Pancreas (tissue), 10 donors: Measurements from ENCODE around the gene KPTN. TPM values are rescaled to one million over a fixed set of nuclear protein-coding genes. Genes with fewer than 3 reads are reported as not detected.
A peak's percentile ranks its signal among the peaks of the same experiment; 100 is the strongest.

Experiments
- ATAC-seq, 4 donors: fragments of 200-7000 bp; cut with Tn5 transposase; one replicate each; pipeline versions ENCODE4 v1.8.0 to v1.9.1; 2020; ENCODE audit warnings: mild to moderate bottlenecking in 4 of 4, moderate library complexity in 4 of 4
- DNase-seq, 6 donors: peaks; one replicate each; pipeline ENCODE4 v3.0.0-alpha.2; 2020
- FAIRE-seq: peaks from 2 replicates; lab custom pipeline; 2012; peaks lifted over from hg19 to GRCh38; lab: Jason Lieb, UNC
- H3K27ac ChIP-seq, 4 donors: fragments of 200-600 bp; sonication (generic); 1 replicate in 3 of 4; 2 replicates in 1 of 4; pipeline versions ENCODE4 v1.5.0 to v1.8.0; 2020
- H3K27me3 ChIP-seq, 4 donors: fragments of 200-600 bp; one replicate each; pipeline ENCODE4 v1.8.0; 2021
- H3K36me3 ChIP-seq, 3 donors: fragments of 200-600 bp; sonication (generic) in 1 of 3; one replicate each; pipeline versions ENCODE4 v1.5.0 to v1.8.0; 2020 to 2021
- H3K4me1 ChIP-seq, 3 donors: fragments of 200-600 bp; one replicate each; pipeline ENCODE4 v1.8.0; 2021
- H3K4me3 ChIP-seq, 4 donors: fragments of 200-600 bp; sonication (generic) in 2 of 4; one replicate each; pipeline versions ENCODE4 v1.5.0 to v1.8.0; 2020 to 2021
- H3K9me3 ChIP-seq, 4 donors: fragments of 200-600 bp; one replicate each; pipeline ENCODE4 v1.8.0; 2021
- WGBS, 2 donors: extraction: QIAGEN DNeasy Blood & Tissue Kit; methylation state at CpG; one replicate each; pipeline ENCODE4 v1.1.7; 2013; 5-methylcytosine and 5-hydroxymethylcytosine counted together
- intact Hi-C, 3 donors: fragments of 100-400 bp; cut with DNase I; formaldehyde crosslinking; loops; one replicate each; pipeline versions ENCODE4 v1.11.1 to v1.14.2; 2022
- polyA plus RNA-seq, 2 donors: library from polyadenylated mRNA; stranded (reverse); fragments of 200-250 nt; gene quantifications; one replicate each; pipeline ENCODE4 v1.2.3, GENCODE V29; 2013
- total RNA-seq, 6 donors: library from RNA; stranded (reverse); fragmentation: NEBNext Ultra II Directional in 4 of 6; extraction: Animal tissue kit (Norgen Biotek cat#: 25700) in 4 of 6; gene quantifications; one replicate each; pipeline versions ENCODE4 v1.2.1 to v1.2.4, GENCODE V29; 2021 to 2023
- TF ChIP-seq, protein P1 (sequence below), 4 donors: fragments of 200-600 bp; sonication (generic) in 3 of 4; IDR thresholded peaks; one replicate each; pipeline versions ENCODE4 v1.5.0 to v1.8.0; 2021; ENCODE audit warnings: antibody characterized with exemption in 4 of 4
- donor health status: healthy with polysubstance abuse.
- donor health status: DM: no; HTN: no; CAD: no; lungs with moderate emphysema.
- donor health status: DM: no; HTN: no; CAD: no.
- donor health status: control.
- donor health status: control.
- donor health status: Bipolar disorder and iron deficiency.
- donor health status: DM: yes; HTN: yes; CAD: no.
- donor health status: DM: no; HTN: no; CAD: no.
- donor health status: DM: no; HTN: no; CAD: no.
- donor health status: DM: yes; HTN: yes; CAD: no.

The KPTN gene
- total and polyA plus RNA-seq, 8 donors, result 3.0 to 53.3 (median 6.0) TPM

- DNase-seq, result peak in 1 of 6 donors; percentile 34
- Histone ChIP-seq H3K4me3 (no peak overlapping the region), H3K27me3 (no peaks in the 10 kb centered on the region), H3K36me3 (no peaks in the 10 kb centered on the region), H3K27ac (no peak overlapping the region), H3K4me1 (peaks cover 0 to 4% (median 0%) of the 10 kb centered on the region in 3 donors), H3K9me3 (no peaks in the 10 kb centered on the region)
- no peak for FAIRE-seq
- ATAC-seq, result peak in 2 of 4 donors; percentile 11 to 22
- TF ChIP-seq, protein P1, sequence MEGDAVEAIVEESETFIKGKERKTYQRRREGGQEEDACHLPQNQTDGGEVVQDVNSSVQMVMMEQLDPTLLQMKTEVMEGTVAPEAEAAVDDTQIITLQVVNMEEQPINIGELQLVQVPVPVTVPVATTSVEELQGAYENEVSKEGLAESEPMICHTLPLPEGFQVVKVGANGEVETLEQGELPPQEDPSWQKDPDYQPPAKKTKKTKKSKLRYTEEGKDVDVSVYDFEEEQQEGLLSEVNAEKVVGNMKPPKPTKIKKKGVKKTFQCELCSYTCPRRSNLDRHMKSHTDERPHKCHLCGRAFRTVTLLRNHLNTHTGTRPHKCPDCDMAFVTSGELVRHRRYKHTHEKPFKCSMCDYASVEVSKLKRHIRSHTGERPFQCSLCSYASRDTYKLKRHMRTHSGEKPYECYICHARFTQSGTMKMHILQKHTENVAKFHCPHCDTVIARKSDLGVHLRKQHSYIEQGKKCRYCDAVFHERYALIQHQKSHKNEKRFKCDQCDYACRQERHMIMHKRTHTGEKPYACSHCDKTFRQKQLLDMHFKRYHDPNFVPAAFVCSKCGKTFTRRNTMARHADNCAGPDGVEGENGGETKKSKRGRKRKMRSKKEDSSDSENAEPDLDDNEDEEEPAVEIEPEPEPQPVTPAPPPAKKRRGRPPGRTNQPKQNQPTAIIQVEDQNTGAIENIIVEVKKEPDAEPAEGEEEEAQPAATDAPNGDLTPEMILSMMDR (IDR thresholded peaks at IDR 0.05), result no peak
- intact Hi-C loops, result no loop called here
- WGBS, 2 donors, result 25 to 27% methylated on average over 6 of the region's 6 CpGs
Measured at GRCh38 chr19:47469363-47469700, 14.7 kb downstream of the KPTN start.

- H3K4me3 ChIP-seq, result no peak overlapping the region
- TF ChIP-seq, protein P1 (IDR thresholded peaks at IDR 0.05), result no peak
- DNase-seq, result peak in 1 of 6 donors; percentile 21
- H3K27me3 ChIP-seq, result no peaks in the 10 kb centered on the region
- intact Hi-C loops, result no loop called here
- H3K9me3 ChIP-seq, result no peaks in the 10 kb centered on the region
- no peak overlapping the region for H3K27ac ChIP-seq
- no peaks in the 10 kb centered on the region for H3K36me3 ChIP-seq
- H3K4me1 ChIP-seq, result peaks cover 0 to 4% (median 0%) of the 10 kb centered on the region in 3 donors
- no peak for FAIRE-seq
- 67 to 69% methylated on average over 9 of the region's 9 CpGs for WGBS, 2 donors
- ATAC-seq, result no peak
Measured at GRCh38 chr19:47467914-47468313, 16.1 kb downstream of the KPTN start.

GRCh38 chr19:47465957-47466356 is 18.1 kb downstream of the KPTN start:
- FAIRE-seq (no peak), ATAC-seq (no peak), DNase-seq (no peak)
- H3K27me3 ChIP-seq, result no peaks in the 10 kb centered on the region
- 87 to 88% methylated on average over 27 of the region's 27 CpGs for WGBS, 2 donors
- H3K4me1 ChIP-seq, result no peaks in the 10 kb centered on the region
- H3K4me3 ChIP-seq, result no peak overlapping the region
- intact Hi-C loops, result no loop called here
- TF ChIP-seq, protein P1 (IDR thresholded peaks at IDR 0.05), result no peak
- no peaks in the 10 kb centered on the region for H3K9me3 ChIP-seq
- H3K36me3 ChIP-seq, result no peaks in the 10 kb centered on the region
- no peak overlapping the region for H3K27ac ChIP-seq

DNA sequence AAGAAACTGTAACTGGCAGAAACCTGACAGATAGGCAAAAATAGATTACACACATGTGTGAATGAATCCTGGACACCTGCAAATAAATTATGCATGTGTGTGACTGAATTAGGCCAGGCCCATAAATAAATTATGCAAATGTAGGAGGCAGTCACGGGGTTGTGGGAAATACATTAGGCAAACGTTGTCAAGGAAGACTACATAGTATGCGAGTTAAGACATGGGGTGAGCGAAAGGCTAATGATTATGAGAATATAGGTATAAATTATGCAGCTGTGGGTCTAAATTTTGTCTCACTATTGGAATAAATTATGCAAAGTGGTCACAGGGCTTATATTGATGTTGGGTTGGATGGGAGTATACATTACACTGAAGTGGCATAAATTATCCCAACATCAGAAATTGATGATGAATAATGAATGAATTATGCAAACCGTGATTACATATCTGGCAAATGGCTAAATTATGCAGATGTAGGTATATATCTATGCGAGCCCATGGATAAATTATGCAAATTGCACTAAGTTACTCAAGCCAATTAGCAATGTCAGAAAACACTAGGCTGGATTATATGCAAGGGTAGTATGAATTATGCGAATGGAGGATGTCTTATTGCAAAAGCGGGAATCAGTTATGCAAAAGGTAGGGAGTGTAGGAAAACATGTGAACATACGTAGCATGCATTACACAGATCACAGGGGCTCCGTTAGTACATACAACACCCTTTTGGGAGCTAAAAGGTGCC is 19.2 kb downstream of the KPTN start:
- FAIRE-seq (no peak), DNase-seq (no peak), ATAC-seq (no peak)
- H3K36me3 ChIP-seq, result no peaks in the 10 kb centered on the region
- no peaks in the 10 kb centered on the region for H3K27me3 ChIP-seq
- WGBS, 2 donors, result 76 to 81% methylated on average over 10 of the region's 10 CpGs
- H3K4me3 ChIP-seq, result no peak overlapping the region
- TF ChIP-seq, protein P1 (IDR thresholded peaks at IDR 0.05), result no peak
- no peaks in the 10 kb centered on the region for H3K4me1 ChIP-seq
- intact Hi-C loops, result no loop called here
- H3K27ac ChIP-seq, result no peak overlapping the region
- H3K9me3 ChIP-seq, result no peaks in the 10 kb centered on the region

GRCh38 chr19:47461876-47462275 is 22.1 kb downstream of the KPTN start:
- no peaks in the 10 kb centered on the region for H3K4me1 ChIP-seq
- DNase-seq, result no peak
- H3K27ac ChIP-seq, result no peak overlapping the region
- H3K27me3 ChIP-seq, result no peaks in the 10 kb centered on the region
- no peak for ATAC-seq
- FAIRE-seq, result no peak
- intact Hi-C loops, result no loop called here
- no peaks in the 10 kb centered on the region for H3K36me3 ChIP-seq
- TF ChIP-seq, protein P1 (IDR thresholded peaks at IDR 0.05), result no peak
- 78 to 90% methylated on average over 5 of the region's 5 CpGs for WGBS, 2 donors
- no peak overlapping the region for H3K4me3 ChIP-seq
- H3K9me3 ChIP-seq, result no peaks in the 10 kb centered on the region
